Urothelium cell line (cell line): ENCODE data around the gene MT1B.

Experiments
- DNase-seq: peaks from one replicate; pipeline ENCODE4 v3.0.0; 2011; ENCODE audit warnings: low spot score, mixed read lengths
- FAIRE-seq: peaks from 2 replicates; lab custom pipeline; 2011; peaks lifted over from hg19 to GRCh38; lab: Jason Lieb, UNC

MT1B gene

DNA sequence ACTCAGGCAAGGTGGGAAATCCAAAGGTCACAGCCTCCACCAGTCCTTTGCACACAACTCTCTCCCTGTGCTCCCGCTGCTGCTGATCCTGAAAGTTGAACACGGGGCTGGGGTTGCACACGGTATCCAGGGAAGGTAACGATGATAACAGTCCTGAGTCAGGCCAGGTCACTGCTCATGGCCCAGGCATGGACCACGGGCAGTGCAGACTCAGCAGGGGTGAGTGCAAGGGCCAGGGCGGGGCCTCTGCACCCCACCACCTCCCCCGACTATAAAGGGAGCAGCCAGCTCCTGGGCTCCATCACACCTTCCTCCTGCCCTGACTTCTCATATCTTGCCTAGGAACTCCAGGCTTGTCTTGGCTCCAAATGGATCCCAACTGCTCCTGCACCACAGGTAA, at the start of gene MT1B:
Gene MT1B, plus strand, starts transcription at position 301 of the 400 bp plus-strand sequence. Its CDS starts 68 bp downstream, at position 369.
- DNase-seq (no peak), FAIRE-seq (no peak)

DNA sequence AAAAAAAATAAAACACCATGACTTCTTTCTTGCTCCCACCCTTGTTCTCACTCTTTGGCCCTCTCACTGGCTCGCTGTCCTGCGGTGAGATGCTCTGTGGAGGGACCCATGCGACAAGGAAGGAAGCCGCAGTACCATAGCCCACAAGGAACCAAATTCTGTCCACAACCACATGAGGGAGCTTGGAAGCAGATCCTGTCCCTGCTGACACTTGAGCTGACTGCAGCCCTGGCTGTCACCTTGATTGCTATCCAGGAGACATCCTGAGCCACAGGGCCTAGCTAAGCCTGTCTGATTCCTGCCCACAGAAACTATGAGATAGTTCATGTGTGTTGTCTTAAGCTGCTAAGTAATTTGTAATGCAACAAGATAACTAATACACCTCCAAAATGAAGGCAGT, 48.1 kb upstream of the MT1B start:
- DNase-seq (no peak), FAIRE-seq (no peak)

DNA sequence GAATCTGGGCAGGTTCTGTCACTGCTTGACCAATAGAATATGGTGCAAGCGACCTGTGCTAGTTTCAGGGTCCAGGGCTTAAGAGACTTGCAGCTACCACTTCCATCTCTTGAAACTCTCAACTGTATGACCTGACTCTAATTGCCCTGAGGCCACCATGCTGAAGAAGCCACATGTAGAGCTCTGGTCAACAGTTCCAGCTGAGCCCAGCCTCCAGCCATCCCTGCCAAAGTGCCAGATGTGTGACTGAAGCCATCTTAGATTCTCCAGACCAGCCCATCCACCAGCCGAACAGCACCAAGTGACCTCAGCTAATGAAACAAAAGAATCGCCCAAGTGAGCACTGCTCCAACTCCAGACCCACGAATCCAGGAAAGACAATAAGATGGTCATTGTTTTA, 46.7 kb upstream of the MT1B start:
- no peak for FAIRE-seq
- no peak for DNase-seq

DNA sequence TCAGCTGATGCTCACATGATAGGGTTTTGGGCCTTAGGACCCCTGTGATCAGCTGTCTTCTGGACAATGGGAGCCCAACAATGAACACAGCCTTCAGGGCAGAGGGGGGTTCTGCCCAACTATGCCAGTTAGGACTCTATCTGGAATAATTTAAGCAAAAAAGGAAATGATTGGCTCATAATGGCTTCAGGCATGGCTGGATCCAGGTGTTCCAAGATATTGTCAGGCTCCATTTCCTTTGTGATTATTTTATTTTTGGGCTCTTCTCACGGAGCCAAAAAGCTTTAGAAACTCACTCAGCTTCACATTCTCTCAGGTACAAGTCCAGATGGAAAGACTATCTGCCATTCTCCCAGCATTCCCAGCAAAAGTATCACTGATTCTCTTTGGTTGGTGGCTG, 46.2 kb upstream of the MT1B start:
- FAIRE-seq (no peak), DNase-seq (no peak)

DNA sequence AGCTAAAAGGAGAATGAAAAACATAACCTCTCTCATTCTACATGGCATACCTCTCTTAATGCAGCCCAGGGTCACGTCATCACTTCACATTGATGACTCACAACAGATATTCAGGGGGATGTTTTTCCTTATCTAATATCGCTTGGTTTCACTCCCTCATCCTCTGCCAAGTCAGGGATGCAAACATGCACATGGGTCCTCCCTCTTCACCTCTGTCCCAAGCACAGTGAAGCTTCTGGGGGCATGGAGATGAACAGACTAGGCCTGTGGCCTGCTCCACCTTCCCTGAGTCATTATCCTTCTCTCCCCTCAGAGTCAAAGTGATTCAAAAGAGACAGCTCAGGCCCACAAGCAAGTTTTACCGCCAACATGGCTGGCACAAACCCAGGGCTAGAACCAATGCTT, 45.6 kb upstream of the MT1B start:
- FAIRE-seq (no peak), DNase-seq (peak; percentile 44)

DNA sequence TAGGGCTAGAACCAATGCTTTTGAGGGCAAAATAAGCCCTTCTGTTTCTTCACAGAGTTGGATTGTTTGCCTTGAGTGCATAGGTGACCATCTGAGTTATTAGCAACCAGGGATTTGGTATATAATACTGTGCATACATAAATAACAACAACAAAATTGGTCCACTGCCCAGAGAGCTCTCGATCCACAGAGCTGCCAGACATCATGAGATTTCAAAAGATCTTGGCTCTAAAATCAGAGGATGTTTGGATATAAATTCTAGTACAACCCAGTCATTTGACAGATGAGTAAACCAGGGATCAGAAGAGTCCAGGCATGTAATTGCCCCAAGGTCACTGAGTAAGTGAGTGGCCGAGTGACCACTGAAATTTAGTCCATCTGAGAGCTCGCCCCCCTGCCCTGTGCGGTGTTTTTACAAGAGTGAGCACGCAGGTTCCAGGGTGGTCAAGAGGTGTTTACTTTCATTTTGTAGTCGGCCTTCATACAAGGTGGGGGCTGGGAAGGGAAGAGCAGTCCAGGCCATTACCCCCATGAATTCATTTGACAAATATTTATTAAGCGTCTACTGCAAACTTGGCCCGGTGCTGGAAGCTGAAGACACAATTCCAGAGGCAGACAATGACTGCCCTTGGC, 45.1 kb upstream of the MT1B start:
- DNase-seq (no peak), FAIRE-seq (no peak)

DNA sequence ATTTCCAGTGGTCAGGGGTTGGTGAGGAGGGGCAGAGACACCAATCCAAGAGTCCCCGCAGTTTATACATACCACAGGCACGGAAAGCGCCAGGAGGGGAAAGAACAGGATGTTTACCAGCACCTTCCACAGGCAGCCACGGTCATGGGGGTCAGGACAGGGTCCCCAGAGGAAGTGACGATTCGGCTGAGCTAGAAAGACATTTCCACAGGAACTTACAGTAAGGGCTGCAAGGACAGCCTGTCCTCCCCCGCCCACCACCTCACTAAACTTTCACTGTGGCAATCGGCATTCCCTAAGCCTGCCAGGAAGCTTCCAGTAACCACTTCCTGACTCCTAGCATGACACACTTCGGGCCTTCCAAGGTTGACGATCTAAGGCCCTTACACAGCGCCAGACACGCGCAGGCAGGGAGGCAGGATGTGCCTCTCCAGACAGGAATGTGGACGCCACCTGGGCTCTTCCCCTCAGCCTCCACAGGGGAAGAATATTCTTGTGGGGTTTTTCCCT, 44.5 kb upstream of the MT1B start:
- DNase-seq (peak; percentile 89), FAIRE-seq (peak; percentile 17)

DNA sequence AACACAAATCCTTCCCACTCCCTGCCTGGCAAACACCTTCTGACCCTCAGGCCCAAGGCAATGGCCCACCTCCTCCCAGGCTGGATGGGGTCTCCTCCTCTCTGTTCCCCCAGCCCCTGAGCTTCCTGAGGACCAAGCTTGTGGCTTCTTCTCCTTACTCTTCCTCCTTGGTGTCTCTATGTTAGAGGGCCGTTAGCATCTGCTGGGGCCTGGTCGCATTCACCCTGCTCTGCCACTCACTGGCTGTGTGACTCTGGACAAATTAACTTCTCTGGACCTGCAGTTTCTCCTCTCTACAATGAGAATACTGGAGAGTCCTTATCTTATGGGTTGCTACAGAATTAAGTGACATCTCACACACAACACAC, 44.0 kb upstream of the MT1B start:
- no peak for FAIRE-seq
- DNase-seq, result no peak

DNA sequence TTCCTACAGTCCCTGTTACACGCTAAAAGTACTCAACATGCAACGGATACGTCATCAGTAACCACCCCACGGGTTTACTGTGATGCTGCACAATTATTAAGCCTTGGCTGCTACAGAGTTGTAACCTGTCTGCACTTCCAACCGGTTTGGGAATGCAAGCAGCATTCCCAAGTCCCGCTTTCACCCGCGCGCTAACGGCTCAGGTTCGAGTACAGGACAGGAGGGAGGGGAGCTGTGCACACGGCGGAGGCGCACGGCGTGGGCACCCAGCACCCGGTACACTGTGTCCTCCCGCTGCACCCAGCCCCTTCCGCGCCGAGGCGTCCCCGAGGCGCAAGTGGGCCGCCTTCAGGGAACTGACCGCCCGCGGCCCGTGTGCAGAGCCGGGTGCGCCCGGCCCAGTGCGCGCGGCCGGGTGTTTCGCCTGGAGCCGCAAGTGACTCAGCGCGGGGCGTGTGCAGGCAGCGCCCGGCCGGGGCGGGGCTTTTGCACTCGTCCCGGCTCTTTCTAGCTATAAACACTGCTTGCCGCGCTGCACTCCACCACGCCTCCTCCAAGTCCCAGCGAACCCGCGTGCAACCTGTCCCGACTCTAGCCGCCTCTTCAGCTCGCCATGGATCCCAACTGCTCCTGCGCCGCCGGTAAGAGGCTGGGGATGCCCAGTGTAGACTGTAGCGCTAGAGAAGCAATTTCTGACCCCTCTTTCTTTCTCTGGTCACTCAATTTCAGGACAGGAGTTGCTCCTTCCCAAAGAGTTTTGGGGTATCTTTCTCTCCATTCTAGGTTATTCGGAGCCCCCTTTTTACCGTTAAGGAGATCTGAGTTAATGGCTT, 43.4 kb upstream of the MT1B start, which contains the start of gene MT2A:
Gene MT2A, plus strand, starts transcription at position 542 of the 833 bp plus-strand sequence. Its CDS starts 72 bp downstream, at position 614.
- DNase-seq, result peak; percentile 96
- FAIRE-seq, result no peak

DNA sequence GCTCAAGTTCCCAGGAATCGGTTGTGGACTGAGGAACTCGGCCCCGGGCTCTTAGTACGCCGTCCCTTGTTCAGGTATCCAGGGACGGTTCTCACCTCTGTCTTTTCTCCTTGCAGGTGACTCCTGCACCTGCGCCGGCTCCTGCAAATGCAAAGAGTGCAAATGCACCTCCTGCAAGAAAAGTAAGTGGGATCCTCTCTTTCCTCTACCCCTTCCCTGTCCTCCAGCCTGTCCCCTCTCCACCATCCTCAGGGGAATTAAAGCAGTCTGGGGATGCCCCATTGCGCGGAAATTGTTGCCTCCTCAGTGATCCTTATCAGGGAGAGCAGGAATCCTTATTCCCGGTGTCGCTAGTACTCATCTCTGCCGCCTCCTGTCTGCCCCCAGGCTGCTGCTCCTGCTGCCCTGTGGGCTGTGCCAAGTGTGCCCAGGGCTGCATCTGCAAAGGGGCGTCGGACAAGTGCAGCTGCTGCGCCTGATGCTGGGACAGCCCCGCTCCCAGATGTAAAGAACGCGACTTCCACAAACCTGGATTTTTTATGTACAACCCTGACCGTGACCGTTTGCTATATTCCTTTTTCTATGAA, 42.7 kb upstream of the MT1B start:
- DNase-seq (no peak), FAIRE-seq (no peak)

DNA sequence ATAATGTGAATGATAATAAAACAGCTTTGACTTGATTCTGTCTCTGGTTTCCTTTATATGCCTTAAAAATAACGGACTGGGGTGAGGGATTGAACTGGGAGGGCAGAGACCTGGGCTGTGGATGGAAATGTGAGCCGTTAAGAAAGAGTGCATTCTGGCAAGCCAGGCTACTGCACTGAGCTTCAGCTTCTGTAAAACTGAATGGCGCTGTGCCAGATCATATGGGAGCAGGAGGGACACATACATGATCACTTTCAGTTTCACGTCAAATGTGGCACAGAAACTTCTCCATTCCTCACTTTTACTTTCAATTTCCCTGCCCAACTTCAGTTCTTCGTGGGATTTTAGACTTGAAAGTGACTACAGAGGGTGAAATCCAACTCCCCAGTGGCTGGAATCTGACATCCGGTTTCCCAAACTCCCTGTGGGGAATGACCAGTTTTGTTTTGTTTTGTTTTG, 42.2 kb upstream of the MT1B start:
- DNase-seq, result peak; percentile 41
- no peak for FAIRE-seq

DNA sequence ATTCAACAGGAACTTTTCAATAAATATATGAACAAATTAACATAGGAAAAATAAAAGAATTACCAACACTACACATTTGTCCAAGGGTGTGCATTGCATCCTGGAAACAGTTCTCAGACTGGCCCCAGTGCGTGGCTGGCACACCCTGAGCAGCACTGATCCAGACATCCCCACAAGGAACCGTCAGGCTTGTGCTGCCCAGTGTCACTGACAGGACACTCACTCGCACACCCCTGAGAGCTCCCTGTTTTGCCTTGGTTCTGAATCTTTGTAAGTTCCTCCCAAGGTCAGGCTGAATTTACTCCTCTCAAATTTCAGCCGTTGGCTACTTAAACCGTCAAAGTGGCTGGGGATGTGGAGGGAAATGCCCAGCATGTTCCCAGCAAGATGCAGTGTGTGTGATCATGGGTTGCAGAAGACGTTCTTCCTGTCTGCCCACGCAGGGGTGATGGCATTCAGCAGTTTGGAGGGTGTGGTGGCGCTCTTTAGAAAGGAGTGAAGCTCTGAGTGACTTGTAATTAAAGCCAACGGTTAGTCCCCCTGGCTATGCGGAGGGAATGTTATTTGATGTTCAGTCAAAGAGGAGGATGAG, 41.6 kb upstream of the MT1B start:
- peak; percentile 40 for DNase-seq
- FAIRE-seq, result no peak

DNA sequence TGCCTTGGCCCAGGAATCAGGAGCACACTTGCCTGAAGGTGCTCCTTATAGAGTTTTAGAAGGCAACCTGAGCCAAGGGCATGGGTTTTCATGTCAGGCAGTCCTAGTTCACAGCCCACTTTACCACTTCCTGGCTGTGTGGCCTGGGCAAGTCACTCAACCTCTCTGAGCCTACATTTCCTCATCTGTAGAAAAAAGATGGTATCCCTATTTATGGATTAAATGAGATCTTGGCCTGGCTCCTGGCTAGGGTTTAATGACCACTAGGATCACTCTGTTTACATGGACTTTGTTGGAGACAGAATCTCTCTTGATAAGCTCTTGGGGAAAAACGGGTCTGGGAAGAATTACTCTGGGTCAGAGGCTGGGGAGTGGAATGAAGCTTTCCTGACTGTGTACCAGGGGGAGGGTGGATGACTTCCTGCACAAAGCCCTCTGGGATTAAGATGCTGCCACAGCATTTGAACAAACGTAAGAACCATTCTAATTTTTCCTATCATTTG, 41.0 kb upstream of the MT1B start:
- no peak for FAIRE-seq
- no peak for DNase-seq

DNA sequence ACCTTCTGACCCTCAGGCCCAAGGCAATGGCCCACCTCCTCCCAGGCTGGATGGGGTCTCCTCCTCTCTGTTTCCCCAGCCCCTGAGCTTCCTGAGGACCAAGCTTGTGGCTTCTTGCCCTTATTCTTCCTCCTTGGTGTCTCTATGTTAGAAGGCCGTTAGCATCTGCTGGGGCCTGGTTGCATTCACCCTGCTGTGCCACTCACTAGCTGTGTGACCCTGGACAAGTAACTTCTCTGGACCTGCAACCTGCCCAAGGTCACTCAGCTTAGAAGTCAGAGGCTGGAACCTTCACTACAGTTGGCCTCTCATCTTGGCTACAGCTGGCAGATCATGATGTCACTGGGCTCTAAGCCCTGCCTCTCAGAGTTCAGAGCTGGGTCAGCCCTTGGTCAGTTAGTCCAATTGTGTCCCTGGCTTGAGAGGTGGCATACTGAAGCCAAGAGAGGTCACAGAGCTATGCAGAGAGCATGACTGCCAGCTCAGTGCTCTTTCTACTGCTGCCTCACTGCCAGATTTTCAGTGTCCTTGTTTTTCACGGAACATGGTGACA, 40.3 kb upstream of the MT1B start:
- DNase-seq (no peak), FAIRE-seq (no peak)

DNA sequence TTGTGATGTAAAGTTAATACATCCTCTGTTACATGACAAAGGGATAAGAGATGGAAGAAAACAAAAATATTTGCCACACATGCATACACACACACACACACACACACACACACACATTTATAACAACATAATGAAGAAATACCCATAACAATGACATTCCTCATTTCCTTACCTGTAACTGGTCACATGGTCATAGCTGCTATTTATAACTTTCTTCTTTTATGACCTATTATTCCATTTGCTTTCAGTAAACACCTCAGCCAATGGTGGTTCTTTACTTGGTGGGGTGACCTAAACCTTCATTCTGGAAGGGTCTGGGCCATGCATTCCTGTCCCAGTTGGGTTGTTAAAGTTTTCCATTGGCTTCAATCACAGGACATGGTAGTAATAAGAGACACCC, 38.0 kb upstream of the MT1B start:
- DNase-seq (no peak), FAIRE-seq (no peak)

DNA sequence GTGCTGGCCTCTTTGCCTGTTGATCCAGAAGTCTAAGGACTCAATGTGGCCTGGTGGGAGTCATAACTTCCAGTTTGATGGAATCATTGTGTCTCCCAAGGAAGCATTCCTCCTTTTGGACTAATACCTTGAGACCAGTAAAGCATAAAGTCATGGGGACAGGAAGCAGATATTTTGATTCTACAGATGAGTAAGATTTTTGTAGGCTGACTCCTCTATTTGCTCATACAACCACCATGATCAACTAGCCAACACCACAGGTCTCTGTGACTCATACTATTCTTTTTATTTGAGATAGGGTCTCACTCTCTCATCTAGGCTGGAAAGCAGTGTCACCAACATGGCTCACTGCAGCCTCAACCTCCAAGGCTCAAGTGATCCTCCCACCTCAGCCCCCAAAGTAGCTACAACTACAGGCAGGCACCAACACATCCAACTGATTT, 37.1 kb upstream of the MT1B start:
- no peak for FAIRE-seq

DNA sequence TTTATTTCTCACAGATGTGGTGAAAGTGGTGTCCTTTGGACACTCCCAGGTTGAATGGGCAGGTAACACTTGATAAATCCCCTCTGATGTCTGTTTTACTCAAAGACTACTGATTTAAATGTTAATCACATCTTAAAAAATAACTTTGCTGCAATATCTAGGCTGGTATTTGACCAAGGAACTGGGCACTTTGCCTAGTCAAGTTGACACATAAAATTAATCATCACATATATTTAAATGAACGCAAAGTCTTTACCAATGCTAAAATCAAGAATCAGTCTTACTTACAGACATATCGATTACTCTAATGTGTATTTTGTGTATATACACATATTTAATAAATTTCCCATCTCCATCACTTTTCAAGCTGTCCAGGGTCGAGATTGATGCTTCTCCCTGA, 36.3 kb upstream of the MT1B start:
- no peak for DNase-seq
- FAIRE-seq, result no peak

More for the DNA sequence above, 37.1 kb upstream of the MT1B start:
- DNase-seq, result peak; percentile 46

DNA sequence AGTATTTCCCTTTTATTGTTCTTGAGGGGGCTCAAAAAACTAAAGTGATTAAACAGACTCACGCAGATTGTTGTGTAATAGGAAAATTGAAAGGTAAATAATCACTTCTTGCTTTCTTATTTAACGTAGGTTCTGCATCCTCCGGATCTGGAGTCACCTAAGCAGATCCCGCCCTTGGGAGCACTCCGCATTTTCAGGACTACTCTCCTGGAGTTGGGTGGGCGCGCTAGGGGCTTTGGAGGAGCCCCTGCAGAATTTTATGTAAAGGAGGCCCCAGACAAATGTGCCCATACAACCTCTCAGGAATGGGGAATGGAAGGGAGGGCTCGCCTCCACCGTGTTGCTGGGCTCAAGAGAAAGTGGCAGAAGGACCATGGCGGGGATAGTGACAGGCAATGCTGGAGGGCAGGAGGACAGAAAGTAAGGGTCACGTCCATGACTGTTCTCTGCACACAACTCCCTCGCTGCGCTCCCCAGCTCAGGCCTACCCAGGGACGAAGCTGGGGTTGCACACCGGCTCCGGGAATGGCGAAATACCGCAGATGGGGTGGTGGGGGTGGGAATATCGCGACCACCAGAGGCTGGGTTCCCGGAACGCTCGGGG, 35.0 kb upstream of the MT1B start:
- FAIRE-seq, result no peak
- no peak for DNase-seq

DNA sequence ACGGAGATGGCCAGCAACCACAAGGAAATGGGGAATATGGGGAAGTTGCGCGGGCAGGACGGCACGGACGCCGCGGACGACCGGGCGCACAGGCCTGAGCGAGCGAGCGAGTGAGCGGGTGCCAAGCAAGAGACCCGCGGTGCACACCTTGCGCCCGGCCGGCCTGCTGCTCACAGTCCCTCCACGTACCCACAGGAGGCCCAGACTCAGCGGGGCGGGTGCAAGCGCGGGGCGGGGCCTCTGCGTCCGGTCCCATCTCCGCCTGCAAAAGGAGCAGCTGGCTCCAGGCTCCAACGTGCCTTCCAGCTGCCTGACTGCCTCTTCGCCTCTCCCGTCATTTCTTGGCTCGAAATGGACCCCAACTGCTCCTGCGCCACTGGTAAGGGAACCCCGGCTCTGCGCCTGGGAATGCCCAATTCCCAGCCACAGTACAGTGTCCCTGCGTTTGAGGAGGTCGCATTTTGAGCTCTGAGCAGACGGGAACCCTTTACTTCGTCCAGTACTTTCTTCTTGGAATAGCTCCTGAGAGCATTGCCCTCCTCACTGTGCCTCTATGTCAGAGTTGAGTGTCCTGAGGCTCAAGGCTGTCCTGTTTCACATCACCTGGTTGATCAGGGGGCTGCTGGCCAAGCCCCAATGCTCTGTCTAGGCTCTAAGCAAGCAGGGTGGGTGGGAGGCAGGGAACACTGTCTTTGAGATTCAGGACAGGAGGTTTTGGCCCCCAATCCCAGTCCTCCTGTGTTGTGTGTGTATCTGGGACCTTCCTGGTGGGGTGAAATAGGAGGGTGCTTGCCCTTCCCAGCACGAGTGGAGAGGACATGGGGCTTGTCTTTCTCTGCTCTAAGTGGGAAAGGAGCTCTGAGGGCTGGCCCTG, 34.2 kb upstream of the MT1B start:
- no peak for FAIRE-seq
- no peak for DNase-seq
